GM18502 (cell line): ENCODE data around the gene AKAP13.

Experiments used
- ATAC-seq: cut with Tn5 transposase; IDR thresholded peaks from one replicate; pipeline ENCODE4 v1.9.1; 2021; ENCODE audit warnings: mild to moderate bottlenecking; ENCODE audit not compliant: unreplicated experiment, poor library complexity

Gene AKAP13

GRCh38 chr15:85741021-85741421, 360.6 kb downstream of the AKAP13 start:
- ATAC-seq, result no peak

GRCh38 chr15:85741662-85742061, 361.3 kb downstream of the AKAP13 start:
- ATAC-seq, result no peak

GRCh38 chr15:85742186-85742821, 361.9 kb downstream of the AKAP13 start:
- ATAC-seq, result no peak

GRCh38 chr15:85743392-85744055, 363.1 kb downstream of the AKAP13 start:
- no peak for ATAC-seq

DNA sequence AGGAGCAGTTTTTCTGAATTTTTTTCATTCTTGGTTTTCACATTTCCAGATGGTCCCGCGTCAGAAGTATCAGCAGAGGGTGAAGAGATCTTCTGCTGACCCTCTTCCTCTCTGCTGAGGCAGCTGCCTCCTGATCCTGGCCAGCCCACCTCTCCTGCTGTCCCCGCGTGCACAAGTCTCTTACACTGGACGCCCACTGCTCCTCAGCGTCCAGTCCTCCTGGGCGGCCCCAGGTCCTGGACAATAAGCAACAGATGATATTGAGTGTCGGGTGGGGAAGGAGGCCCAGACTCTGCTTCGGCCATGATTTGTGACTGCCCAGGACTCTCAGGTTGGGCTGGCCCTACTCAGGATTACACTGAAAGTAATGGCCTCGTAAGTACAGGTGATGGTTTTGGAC, 364.2 kb downstream of the AKAP13 start:
- no peak for ATAC-seq

GRCh38 chr15:85745023-85745422, 364.6 kb downstream of the AKAP13 start:
- ATAC-seq, result no peak

DNA sequence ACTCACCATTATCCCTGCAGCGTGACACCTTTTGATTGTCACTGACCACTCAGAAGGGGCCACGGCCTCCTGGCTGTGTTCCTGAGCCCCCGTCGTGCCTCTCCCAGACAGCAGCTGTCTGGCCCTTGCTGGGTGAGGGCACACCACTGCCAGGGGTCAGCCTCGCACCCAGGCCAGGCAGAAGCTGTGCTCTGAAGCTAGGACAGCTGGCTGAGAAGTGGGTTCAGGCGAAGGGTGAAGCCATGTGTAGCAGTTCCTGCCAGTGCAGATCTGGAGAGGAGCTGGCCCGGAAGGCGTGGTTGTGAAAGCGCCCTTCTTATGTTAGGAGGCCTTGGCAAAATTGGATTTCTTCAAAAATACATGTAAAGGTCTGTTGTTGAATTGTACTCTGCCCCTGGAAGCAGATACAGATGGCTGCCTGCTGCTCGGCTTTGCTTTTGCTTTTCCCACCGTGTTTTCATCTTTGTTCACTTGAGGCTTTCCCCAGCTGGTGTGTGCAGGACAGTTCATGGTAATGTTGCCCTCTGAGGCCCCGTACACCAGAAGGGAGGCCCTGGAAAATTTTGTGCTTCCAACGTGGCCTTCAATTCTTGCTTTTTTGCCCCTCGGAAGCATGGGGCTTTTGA, 365.2 kb downstream of the AKAP13 start:
- ATAC-seq, result no peak

GRCh38 chr15:85746641-85747040, 366.2 kb downstream of the AKAP13 start:
- ATAC-seq, result no peak

- ATAC-seq, result no peak
These were observed 367.8 kb downstream of the AKAP13 start for GRCh38 chr15:85748176-85748575.

GRCh38 chr15:85748729-85749128, 368.3 kb downstream of the AKAP13 start:
- ATAC-seq, result no peak

GRCh38 chr15:85749261-85750151, 369.1 kb downstream of the AKAP13 start:
- ATAC-seq, result no peak

DNA sequence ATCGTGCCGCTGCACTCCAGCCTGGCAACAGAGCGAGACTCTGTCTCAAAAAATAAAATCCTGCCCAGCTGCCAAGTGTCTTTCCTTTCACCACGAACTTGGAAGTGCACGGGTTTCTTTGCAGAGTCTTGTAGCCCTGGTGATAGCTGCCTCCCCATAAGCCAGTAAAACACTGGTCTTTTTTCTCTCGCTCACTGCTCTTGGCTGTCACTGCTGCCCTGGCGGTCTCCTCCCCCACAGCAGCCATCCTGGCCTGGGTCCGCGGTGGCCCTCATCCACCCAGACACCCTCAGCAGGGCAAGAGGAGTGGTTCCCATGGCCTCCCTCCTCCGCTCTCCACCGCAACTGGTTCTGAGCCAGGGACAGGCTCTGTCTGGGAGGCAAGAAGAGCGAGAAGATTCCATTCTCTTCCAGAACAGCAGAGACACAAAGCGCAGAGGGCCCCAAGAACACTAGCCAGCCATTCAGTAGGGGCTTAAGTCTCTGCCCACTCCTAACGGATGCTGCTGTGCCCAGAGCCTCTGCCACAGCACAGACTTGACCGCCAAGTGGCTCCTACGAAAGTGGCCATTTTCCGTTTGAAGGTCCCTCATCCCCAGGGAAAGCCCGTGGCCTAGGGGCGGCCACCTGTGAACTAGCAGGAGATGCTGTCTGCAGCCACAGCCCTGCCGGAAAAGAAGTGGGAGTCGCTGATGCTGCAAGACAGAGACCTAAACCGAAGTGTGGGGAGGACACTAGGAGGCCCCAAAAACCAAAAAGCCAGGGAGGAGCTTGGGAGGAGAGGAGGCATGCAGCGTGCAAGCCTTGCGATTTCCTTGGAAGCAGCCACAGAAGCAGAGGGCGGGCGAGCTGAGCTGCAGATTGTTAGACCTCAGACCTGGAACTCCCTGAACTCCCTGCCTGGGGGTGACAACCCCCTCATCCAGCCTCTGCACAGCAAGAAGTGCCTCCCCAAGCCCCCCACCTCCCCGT, 370.2 kb downstream of the AKAP13 start:
- no peak for ATAC-seq

GRCh38 chr15:85751291-85752123, 371.1 kb downstream of the AKAP13 start:
- ATAC-seq, result no peak

DNA sequence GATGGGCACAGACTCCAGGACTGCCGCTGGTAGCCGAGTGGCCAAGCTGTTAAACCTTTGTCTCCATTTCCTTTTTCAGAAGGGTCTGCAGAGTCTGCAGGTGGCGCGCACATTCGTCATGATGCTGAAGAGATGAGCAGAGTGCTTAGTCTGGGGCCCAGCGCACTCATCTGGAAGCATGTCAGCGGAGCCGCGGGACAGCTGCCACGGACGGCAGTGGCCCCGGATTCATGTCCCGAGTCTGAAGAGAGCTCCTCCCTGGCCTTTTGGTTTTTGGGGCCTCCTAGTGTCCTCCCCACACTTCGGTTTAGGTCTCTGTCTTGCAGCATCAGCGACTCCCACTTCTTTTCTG, 371.7 kb downstream of the AKAP13 start:
- ATAC-seq, result no peak

- no peak for ATAC-seq
These were observed 372.1 kb downstream of the AKAP13 start for GRCh38 chr15:85752491-85752961.

DNA sequence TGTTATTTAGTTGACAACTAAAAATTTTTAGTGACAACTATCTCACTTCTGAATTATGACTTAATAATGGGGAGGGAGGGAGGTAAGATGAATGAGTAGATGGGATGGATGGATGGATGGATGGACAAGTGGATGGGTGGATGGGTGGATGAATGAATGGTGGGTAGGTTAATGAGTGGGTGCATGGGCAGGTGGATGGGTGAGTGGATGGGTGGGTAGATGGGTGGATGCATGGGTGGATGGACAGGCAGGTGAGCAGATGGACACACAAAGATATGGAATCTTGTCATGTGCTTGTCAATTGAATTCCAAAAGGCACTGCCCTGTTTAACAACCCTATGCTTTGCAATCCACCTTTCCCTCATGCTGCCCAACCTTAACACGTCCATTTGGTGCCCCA, 372.9 kb downstream of the AKAP13 start:
- ATAC-seq, result no peak

DNA sequence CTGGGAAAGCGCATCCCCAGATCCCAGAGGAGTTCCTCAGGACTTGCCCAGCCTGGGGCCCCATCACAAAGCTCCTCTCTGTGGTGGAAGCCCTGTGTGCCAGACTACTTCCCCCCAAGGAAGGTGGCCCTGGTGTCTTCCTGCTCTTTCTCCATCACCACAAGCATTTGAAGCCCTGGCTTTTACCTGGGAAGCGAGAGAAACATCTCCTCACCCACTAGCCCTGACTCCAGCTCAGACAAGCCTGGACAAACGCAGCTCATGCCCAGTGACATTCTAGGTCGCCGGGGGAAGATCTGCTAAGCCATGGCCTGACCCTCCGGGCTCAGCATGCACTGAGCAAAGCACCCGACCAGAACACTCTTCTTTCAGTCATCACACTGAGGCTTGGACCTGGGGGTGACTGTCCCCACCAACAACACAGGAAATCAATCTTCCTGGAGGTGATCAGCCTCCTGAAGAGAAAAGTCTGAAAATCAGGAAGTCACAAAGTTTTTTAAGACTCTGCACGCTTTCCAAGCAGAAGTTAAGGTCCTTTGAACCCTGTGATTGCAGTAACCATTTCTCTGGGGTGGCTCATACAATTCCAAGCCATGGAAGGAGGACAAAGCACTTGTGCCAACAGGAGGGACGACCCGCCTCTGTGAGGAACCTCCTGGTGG, 373.5 kb downstream of the AKAP13 start:
- no peak for ATAC-seq

GRCh38 chr15:85754989-85755388, 374.6 kb downstream of the AKAP13 start:
- ATAC-seq, result no peak
